WTC11 (cell line): ENCODE measurements around the gene SUPT5H. TPM values are rescaled to one million over a fixed set of nuclear protein-coding genes. Genes with fewer than 3 reads are reported as not detected.

ENCODE experiments used
- AFF4 ChIP-seq: sonication (generic); formaldehyde crosslinking; IDR thresholded peaks from 2 replicates; pipeline ENCODE4 v1.8.1; 2023; ENCODE audit warnings: mild to moderate bottlenecking, missing genetic modification reagents, borderline replicate concordance
- ESRRA ChIP-seq: sonication (generic); formaldehyde crosslinking; IDR thresholded peaks from 2 replicates; pipeline ENCODE4 v1.8.1; 2022; ENCODE audit warnings: mild to moderate bottlenecking, missing genetic modification reagents, borderline replicate concordance
- FOXP1 ChIP-seq: sonication (generic); formaldehyde crosslinking; IDR thresholded peaks from 2 replicates; pipeline ENCODE4 v1.8.0; 2022; ENCODE audit warnings: missing genetic modification reagents, mild to moderate bottlenecking, moderate library complexity, borderline replicate concordance
- FOXP4 ChIP-seq: sonication (generic); formaldehyde crosslinking; IDR thresholded peaks from 2 replicates; pipeline ENCODE4 v1.8.0; 2022; ENCODE audit warnings: mild to moderate bottlenecking, missing genetic modification reagents
- GABPB1 ChIP-seq: sonication (generic); formaldehyde crosslinking; IDR thresholded peaks from 2 replicates; pipeline ENCODE4 v1.8.1; 2023; ENCODE audit warnings: mild to moderate bottlenecking, missing genetic modification reagents
- GTF2I ChIP-seq: fragments of 250-450 bp; sonication (Bioruptor Pico); conservative IDR thresholded peaks from 2 replicates; pipeline ENCODE4 v1.4.0; 2021; ENCODE audit warnings: mild to moderate bottlenecking
- NFE2L1 ChIP-seq: sonication (generic); formaldehyde crosslinking; IDR thresholded peaks from 2 replicates; pipeline ENCODE4 v1.8.1; 2023; ENCODE audit warnings: missing genetic modification reagents
- SMAD3 ChIP-seq: sonication (generic); formaldehyde crosslinking; IDR thresholded peaks from 2 replicates; pipeline ENCODE4 v1.8.0; 2022; ENCODE audit warnings: missing genetic modification reagents, mild to moderate bottlenecking, borderline replicate concordance
- USF2 ChIP-seq: sonication (generic); formaldehyde crosslinking; IDR thresholded peaks from 2 replicates; pipeline ENCODE4 v1.8.1; 2023; ENCODE audit warnings: mild to moderate bottlenecking, missing genetic modification reagents, moderate library complexity
- ZBTB43 ChIP-seq: sonication (generic); formaldehyde crosslinking; IDR thresholded peaks from 2 replicates; pipeline ENCODE4 v1.8.1; 2023; ENCODE audit warnings: mild to moderate bottlenecking, missing genetic modification reagents
- ZNF263 ChIP-seq: sonication (generic); formaldehyde crosslinking; IDR thresholded peaks from 2 replicates; pipeline ENCODE4 v1.8.1; 2022; ENCODE audit warnings: low read depth, mild to moderate bottlenecking, moderate library complexity, missing genetic modification reagents
- ZNF317 ChIP-seq: sonication (generic); formaldehyde crosslinking; IDR thresholded peaks from 2 replicates; pipeline ENCODE4 v1.8.1; 2023; ENCODE audit warnings: low read depth, mild to moderate bottlenecking, moderate library complexity, missing genetic modification reagents, borderline replicate concordance
- ZNF425 ChIP-seq: fragments of 250-450 bp; sonication (Bioruptor Pico); conservative IDR thresholded peaks from 2 replicates; pipeline ENCODE4 v1.9.0; 2021; ENCODE audit warnings: mild to moderate bottlenecking
- ZNF671 ChIP-seq: fragments of 250-450 bp; sonication (Bioruptor Pico); IDR thresholded peaks from 2 replicates; pipeline ENCODE4 v1.8.0; 2021; ENCODE audit warnings: mild to moderate bottlenecking
- total RNA-seq: library from RNA; stranded (reverse); gene quantifications from 3 replicates; pipeline ENCODE4 v1.2.3, GENCODE V29; 2021
- TF ChIP-seq, protein P1 (sequence below): sonication (generic); formaldehyde crosslinking; IDR thresholded peaks from 2 replicates; pipeline ENCODE4 v1.8.0; 2022; ENCODE audit warnings: mild to moderate bottlenecking, missing genetic modification reagents
- TF ChIP-seq, protein P2 (sequence below): fragments of 200-600 bp; IDR thresholded peaks from 2 replicates; pipeline ENCODE4 v1.8.0; 2022; ENCODE audit warnings: antibody characterized with exemption
- TF ChIP-seq, protein P3 (sequence below): fragments of 250-450 bp; sonication (Bioruptor Pico); IDR thresholded peaks from 2 replicates; pipeline ENCODE4 v1.9.0; 2021; ENCODE audit warnings: mild to moderate bottlenecking, borderline replicate concordance

SUPT5H gene
- total RNA-seq, 1 experiment from 2014 or later, result 135 TPM

GRCh38 chr19:39502640-39503417 is 57.4 kb downstream of the SUPT5H start (continued):
- TF ChIP-seq AFF4 (CRISPR knock-in tag) (no peak), ZNF317 (CRISPR knock-in tag) (peak; percentile 84), GABPB1 (CRISPR knock-in tag) (peak; percentile 83), GTF2I (CRISPR knock-in tag) (no peak), ZNF671 (no peak), USF2 (CRISPR knock-in tag) (peak; percentile 57), ZNF263 (peak; percentile 88), ESRRA (CRISPR knock-in tag) (peak; percentile 100), ZNF425 (no peak), FOXP4 (CRISPR knock-in tag) (peak; percentile 100), SMAD3 (peak; percentile 99), ZBTB43 (CRISPR knock-in tag) (peak; percentile 99), NFE2L1 (peak; percentile 98), FOXP1 (CRISPR knock-in tag) (peak; percentile 100)
- TF ChIP-seq, protein P1, sequence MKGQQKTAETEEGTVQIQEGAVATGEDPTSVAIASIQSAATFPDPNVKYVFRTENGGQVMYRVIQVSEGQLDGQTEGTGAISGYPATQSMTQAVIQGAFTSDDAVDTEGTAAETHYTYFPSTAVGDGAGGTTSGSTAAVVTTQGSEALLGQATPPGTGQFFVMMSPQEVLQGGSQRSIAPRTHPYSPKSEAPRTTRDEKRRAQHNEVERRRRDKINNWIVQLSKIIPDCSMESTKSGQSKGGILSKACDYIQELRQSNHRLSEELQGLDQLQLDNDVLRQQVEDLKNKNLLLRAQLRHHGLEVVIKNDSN, result peak; percentile 77
- TF ChIP-seq, protein P2, sequence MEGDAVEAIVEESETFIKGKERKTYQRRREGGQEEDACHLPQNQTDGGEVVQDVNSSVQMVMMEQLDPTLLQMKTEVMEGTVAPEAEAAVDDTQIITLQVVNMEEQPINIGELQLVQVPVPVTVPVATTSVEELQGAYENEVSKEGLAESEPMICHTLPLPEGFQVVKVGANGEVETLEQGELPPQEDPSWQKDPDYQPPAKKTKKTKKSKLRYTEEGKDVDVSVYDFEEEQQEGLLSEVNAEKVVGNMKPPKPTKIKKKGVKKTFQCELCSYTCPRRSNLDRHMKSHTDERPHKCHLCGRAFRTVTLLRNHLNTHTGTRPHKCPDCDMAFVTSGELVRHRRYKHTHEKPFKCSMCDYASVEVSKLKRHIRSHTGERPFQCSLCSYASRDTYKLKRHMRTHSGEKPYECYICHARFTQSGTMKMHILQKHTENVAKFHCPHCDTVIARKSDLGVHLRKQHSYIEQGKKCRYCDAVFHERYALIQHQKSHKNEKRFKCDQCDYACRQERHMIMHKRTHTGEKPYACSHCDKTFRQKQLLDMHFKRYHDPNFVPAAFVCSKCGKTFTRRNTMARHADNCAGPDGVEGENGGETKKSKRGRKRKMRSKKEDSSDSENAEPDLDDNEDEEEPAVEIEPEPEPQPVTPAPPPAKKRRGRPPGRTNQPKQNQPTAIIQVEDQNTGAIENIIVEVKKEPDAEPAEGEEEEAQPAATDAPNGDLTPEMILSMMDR, result peak; percentile 100
- TF ChIP-seq, protein P3, sequence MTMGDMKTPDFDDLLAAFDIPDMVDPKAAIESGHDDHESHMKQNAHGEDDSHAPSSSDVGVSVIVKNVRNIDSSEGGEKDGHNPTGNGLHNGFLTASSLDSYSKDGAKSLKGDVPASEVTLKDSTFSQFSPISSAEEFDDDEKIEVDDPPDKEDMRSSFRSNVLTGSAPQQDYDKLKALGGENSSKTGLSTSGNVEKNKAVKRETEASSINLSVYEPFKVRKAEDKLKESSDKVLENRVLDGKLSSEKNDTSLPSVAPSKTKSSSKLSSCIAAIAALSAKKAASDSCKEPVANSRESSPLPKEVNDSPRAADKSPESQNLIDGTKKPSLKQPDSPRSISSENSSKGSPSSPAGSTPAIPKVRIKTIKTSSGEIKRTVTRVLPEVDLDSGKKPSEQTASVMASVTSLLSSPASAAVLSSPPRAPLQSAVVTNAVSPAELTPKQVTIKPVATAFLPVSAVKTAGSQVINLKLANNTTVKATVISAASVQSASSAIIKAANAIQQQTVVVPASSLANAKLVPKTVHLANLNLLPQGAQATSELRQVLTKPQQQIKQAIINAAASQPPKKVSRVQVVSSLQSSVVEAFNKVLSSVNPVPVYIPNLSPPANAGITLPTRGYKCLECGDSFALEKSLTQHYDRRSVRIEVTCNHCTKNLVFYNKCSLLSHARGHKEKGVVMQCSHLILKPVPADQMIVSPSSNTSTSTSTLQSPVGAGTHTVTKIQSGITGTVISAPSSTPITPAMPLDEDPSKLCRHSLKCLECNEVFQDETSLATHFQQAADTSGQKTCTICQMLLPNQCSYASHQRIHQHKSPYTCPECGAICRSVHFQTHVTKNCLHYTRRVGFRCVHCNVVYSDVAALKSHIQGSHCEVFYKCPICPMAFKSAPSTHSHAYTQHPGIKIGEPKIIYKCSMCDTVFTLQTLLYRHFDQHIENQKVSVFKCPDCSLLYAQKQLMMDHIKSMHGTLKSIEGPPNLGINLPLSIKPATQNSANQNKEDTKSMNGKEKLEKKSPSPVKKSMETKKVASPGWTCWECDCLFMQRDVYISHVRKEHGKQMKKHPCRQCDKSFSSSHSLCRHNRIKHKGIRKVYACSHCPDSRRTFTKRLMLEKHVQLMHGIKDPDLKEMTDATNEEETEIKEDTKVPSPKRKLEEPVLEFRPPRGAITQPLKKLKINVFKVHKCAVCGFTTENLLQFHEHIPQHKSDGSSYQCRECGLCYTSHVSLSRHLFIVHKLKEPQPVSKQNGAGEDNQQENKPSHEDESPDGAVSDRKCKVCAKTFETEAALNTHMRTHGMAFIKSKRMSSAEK (CRISPR knock-in tag), result peak; percentile 67; the same call in 1 of the 2 replicates
